NCI-H2107 treated with DMSO at 0.1 percent for 48 hours (cell line): Measurements from ENCODE around the gene GAPVD1.
A peak's percentile ranks its signal among the peaks of the same experiment; 100 is the strongest.

ENCODE experiments used
- DNase-seq: peaks from one replicate; lab custom pipeline; 2025; ENCODE audit not compliant: unreplicated experiment; lab: John Stamatoyannopoulos, UW

The GAPVD1 gene

GRCh38 chr9:125400725-125401716, 139.4 kb downstream of the GAPVD1 start:
- no peak for DNase-seq

DNA sequence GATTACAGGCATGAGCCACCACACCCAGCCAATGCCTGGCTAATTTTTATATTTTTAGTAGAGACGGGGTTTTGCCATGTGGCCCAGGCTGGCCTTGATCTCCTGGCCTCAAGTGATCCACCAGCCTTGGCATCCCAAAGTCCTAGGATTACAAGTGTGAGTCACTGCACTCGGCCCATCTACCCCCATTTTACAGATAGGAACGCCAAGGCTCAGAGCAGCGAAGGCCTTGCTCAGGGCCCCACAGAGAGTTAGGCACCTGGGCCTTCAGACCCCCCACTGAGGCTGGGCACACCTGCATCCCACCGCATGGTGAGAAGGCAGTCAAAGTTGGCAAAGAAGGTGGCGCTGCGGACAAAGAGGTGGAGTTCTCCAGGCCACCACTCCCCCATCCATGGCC, 143.1 kb downstream of the GAPVD1 start:
- no peak for DNase-seq

GRCh38 chr9:125405938-125406809, 144.5 kb downstream of the GAPVD1 start:
- no peak for DNase-seq

GRCh38 chr9:125406810-125407087, 145.1 kb downstream of the GAPVD1 start:
- no peak for DNase-seq

- DNase-seq, result no peak
Measured at GRCh38 chr9:125407432-125407973, 145.9 kb downstream of the GAPVD1 start.

GRCh38 chr9:125407974-125408900, 146.6 kb downstream of the GAPVD1 start:
- DNase-seq, result peak; percentile 64

DNA sequence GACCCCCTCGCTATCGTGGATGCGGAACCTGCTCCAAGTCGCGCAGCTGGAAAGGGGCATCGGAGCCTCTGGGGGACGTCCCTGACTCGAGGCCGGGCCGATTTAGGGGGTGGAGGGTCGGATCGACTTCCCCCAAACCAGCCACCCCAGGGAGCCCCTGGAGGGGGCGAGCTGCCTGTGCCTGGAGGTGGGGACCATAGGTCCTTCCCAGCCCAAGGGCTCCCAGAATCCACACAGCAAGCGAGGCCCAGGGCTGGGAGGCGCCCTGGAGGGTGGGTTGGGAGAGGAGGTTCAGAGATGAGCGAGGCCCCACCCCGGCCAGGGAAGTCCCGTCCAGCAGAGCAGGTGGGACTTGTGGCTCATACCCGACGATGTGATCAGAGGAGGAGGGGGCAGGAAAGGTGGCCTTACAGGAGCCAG, 147.6 kb downstream of the GAPVD1 start:
- DNase-seq, result no peak

- DNase-seq, result no peak
Measured at GRCh38 chr9:125409637-125410521, 148.3 kb downstream of the GAPVD1 start.

DNA sequence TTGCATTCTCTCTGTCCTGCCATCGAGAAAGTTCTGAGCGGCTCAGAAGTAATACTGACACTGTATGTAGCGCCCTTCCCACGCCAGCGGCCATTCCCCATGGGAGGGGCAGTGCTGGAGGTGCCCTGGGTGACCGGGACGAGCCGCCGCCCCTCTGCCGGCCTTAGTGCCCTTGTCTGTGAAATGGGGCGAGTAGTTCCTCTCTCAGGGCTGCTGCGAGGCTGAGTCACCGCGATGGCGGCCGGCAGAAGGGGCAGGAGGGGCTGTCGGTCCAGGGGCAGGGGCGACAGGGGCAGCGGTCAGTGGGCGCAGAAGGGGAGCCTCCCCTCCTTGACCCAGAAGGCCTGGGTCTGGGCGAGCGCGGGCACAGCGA, 148.9 kb downstream of the GAPVD1 start:
- no peak for DNase-seq

GRCh38 chr9:125411171-125411756, 149.6 kb downstream of the GAPVD1 start:
- DNase-seq, result no peak

DNA sequence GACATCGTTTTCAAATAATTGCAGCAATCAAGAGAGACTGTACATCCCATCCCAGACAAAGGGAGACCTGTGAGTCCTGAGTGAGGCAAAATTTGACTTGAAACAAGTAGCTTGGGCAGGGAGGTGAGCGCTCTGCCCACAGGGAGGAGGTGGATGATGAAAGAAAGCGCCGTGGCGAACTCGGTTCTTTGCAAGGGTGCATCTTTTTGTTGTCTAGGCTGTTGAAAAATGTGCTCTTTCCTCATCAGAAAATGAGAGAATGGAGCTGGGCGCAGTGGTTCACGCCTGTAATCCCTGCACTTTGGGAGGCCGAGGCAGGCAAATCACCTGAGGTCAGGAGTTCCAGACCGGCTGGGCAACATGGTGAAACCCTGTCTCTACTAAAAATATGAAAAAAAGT, 150.5 kb downstream of the GAPVD1 start:
- DNase-seq, result no peak

DNA sequence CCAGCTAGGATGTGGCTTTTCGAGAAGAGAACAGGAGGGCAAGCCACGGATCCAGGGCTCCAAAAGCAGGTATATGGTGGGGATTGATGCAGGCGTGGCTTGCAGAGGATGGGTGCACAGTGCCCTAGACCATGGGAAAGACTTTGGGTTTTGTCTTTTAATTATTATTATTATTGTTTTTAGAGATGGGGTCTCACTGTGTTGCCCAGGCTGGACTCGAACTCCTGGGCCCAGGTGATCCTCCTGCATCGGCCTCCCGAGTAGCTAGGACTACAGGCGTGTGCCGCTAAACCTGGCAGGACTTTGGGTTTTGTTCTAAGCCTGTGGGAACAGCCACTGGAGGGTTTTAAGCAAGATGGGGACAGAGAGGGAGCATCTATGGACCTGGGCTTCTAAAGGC, 152.0 kb downstream of the GAPVD1 start:
- DNase-seq, result no peak

DNA sequence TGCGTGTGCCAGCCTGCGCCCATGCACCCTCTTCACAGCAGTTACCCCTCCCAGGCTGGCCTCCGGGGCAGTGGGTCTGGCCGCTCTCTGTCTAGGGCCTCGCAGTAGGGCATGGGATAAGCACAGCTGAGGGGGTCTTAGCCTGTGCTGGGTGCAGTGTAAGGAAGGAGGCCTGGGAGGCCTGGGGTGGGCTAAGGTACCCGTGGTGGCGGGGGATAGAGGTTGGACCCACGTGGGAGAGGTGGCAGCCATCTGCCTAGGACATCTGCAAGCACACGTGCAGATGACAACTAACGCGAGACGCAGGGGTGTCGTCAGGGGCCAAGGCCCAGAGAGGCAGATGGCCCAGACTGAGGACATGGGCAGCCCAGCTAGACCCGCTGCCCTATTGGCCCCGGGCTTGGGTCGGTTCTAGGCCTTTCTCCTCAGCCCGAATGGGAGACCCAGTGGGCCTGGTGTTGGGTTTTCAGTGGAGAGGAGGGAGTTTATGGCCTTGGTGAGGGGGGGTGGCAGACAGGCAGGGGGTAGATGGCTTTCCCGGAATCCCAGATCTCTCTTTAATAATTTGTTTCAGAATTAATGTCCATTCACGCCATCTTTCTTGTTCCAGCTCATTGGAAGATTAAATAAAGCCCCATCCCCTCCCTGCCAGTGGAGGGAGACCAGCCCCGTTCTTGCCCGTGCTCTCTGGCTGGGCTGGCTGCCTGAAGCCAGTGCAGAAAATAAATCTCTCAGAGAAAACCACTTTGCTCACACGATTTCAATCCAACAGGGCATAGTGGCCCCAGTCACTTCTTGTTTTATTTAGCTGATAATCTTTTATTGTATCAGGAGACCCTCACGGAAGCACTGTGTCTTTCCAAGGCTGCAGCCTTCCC, 154.2 kb downstream of the GAPVD1 start:
- no peak for DNase-seq

DNA sequence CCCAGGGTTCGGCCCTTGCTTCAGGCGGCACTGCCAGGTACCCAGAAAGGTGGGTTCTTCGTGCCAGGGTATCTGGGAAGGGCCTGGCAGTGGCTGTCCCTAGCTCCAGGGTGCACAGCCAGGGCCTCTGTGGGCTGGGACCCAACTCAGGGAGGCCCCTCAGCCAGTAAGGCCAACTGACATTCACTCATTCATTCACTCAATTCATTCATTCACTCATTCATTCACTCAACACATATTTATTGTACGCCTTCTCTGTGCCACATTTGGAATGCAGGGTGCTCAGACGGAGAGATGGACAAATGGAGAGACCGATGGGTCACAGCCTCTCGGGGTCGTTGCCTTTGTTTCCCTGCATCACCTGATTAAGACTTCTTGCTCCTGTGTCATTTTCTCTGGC, 154.9 kb downstream of the GAPVD1 start:
- no peak for DNase-seq
